ENCODE data around the gene RIMBP2. TPM values are rescaled to one million over a fixed set of nuclear protein-coding genes. Genes with fewer than 3 reads are reported as not detected.

The RIMBP2 gene
- total and polyA plus RNA-seq, 9 of the 15 experiments (the other 6 are each of a cell fraction or from before 2014, with no cell fraction given): not detected

GRCh38 chr12:130474599-130475269, 241.4 kb downstream of the RIMBP2 start:
- H3K27ac ChIP-seq (ENCODE audit: extremely low read depth, low read depth, low read length): no peak overlapping the region
- in situ Hi-C loops (cut with MboI) (no loop called here), intact Hi-C loops (cut with micrococcal nuclease) (no loop called here)
- H3K9me1 ChIP-seq (ENCODE audit: control insufficient read depth, insufficient read depth, low read length): no peaks in the 10 kb centered on the region
- no peaks in the 10 kb centered on the region for H3K9me3 ChIP-seq (replicated peaks; ENCODE audit: control insufficient read depth, insufficient read depth, low read depth, low read length)
- FAIRE-seq: no peak
- H3K79me2 ChIP-seq (ENCODE audit: control insufficient read depth, insufficient read depth, low read length): no peaks in the 10 kb centered on the region
- ChIA-PET CTCF (ENCODE audit: low intra/inter-chr PET ratio) (no interaction called here), POLR2A (no interaction called here)
- DNase-seq (ENCODE audit: extremely low read depth in 1 of 4, low spot score in 3 of 4): no peak
- WGBS (ENCODE audit: insufficient coverage, low coverage, missing lambda C conversion rate): under 1% methylated on average over 26 of the region's 27 CpGs
- H3K36me3 ChIP-seq (ENCODE audit: control insufficient read depth, insufficient read depth, low read length): no peaks in the 10 kb centered on the region
- H3K4me2 ChIP-seq (ENCODE audit: insufficient read depth, low read length): no peak overlapping the region
- no peaks in the 10 kb centered on the region for H3K4me1 ChIP-seq (replicated peaks in 1 of 2; ENCODE audit: control insufficient read depth in 2 of 2, insufficient read depth in 2 of 2, low read length in 2 of 2)
- peaks cover 4% of the 10 kb centered on the region; the same call in 1 of the 2 replicates for H4K20me1 ChIP-seq (replicated peaks; ENCODE audit: control insufficient read depth, insufficient read depth, low read length)
- no peak overlapping the region for H2AFZ ChIP-seq (ENCODE audit: low read depth, low read length)
- H3K4me3 ChIP-seq: no peak overlapping the region
- no peak overlapping the region for H3K9ac ChIP-seq (ENCODE audit: insufficient read depth in 1 of 2, low read depth in 2 of 2, low read length in 2 of 2)
- ATAC-seq: no peak
- H3K27me3 ChIP-seq (ENCODE audit: control insufficient read depth in 2 of 2, insufficient read depth in 2 of 2, low read length in 2 of 2): peaks cover 44 to 93% of the 10 kb centered on the region in 2 experiments
- no TSS peak for BruUV-seq (replicated peaks)
- no peak for TF ChIP-seq TAF15 (IDR thresholded peaks at IDR 0.05; ENCODE audit: low read depth, low read length)

GRCh38 chr12:130473266-130473665, 242.8 kb downstream of the RIMBP2 start:
- H3K9me3 ChIP-seq (replicated peaks; ENCODE audit: control insufficient read depth, insufficient read depth, low read depth, low read length): no peaks in the 10 kb centered on the region
- no peaks in the 10 kb centered on the region for H3K79me2 ChIP-seq (ENCODE audit: control insufficient read depth, insufficient read depth, low read length)
- in situ Hi-C loops (cut with MboI): no loop called here
- ChIA-PET CTCF (ENCODE audit: low intra/inter-chr PET ratio) (no interaction called here), POLR2A (no interaction called here)
- no peak overlapping the region for H3K4me2 ChIP-seq (ENCODE audit: insufficient read depth, low read length)
- no peak overlapping the region for H2AFZ ChIP-seq (ENCODE audit: low read depth, low read length)
- no peak overlapping the region for H3K9ac ChIP-seq (ENCODE audit: insufficient read depth in 1 of 2, low read depth in 2 of 2, low read length in 2 of 2)
- H3K4me1 ChIP-seq (replicated peaks in 1 of 2; ENCODE audit: control insufficient read depth in 2 of 2, insufficient read depth in 2 of 2, low read length in 2 of 2): no peaks in the 10 kb centered on the region
- peaks cover 35 to 91% of the 10 kb centered on the region in 2 experiments for H3K27me3 ChIP-seq (ENCODE audit: control insufficient read depth in 2 of 2, insufficient read depth in 2 of 2, low read length in 2 of 2)
- ATAC-seq (no peak), FAIRE-seq (no peak), DNase-seq (ENCODE audit: extremely low read depth in 1 of 4, low spot score in 3 of 4) (no peak)
- H3K4me3 ChIP-seq: no peak overlapping the region
- 0% methylated on average over 17 of the region's 17 CpGs for WGBS (ENCODE audit: insufficient coverage, low coverage, missing lambda C conversion rate)
- no peaks in the 10 kb centered on the region for H3K36me3 ChIP-seq (ENCODE audit: control insufficient read depth, insufficient read depth, low read length)
- intact Hi-C loops (cut with micrococcal nuclease): no loop called here
- H3K27ac ChIP-seq (ENCODE audit: extremely low read depth, low read depth, low read length): no peak overlapping the region
- H4K20me1 ChIP-seq (replicated peaks; ENCODE audit: control insufficient read depth, insufficient read depth, low read length): peaks cover 4% of the 10 kb centered on the region; the same call in 1 of the 2 replicates
- H3K9me1 ChIP-seq (ENCODE audit: control insufficient read depth, insufficient read depth, low read length): no peaks in the 10 kb centered on the region
- no TSS peak for BruUV-seq (replicated peaks)
- TF ChIP-seq TEAD2 (tag; IDR thresholded peaks at IDR 0.05) (no peak), FOXA3 (CRISPR knock-in tag; conservative IDR thresholded peaks at IDR 0.05 in 1 of 2, IDR thresholded peaks at IDR 0.05 in 1 of 2) (no peak), THAP7 (CRISPR knock-in tag; IDR thresholded peaks at IDR 0.05) (no peak), TFAM (CRISPR knock-in tag; conservative IDR thresholded peaks at IDR 0.05) (no peak), CBX3 (IDR thresholded peaks at IDR 0.05; ENCODE audit: borderline replicate concordance in 1 of 2, low read length in 2 of 2) (no peak), MAFK (IDR thresholded peaks at IDR 0.05; ENCODE audit: low read length) (no peak), CREB5 (CRISPR knock-in tag; IDR thresholded peaks at IDR 0.05) (no peak), NELFE (IDR thresholded peaks at IDR 0.05; ENCODE audit: insufficient read depth, insufficient read length) (no peak), LEF1 (IDR thresholded peaks at IDR 0.05) (no peak)
- TF ChIP-seq, protein P1, sequence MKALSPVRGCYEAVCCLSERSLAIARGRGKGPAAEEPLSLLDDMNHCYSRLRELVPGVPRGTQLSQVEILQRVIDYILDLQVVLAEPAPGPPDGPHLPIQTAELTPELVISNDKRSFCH (CRISPR knock-in tag; IDR thresholded peaks at IDR 0.05): no peak
- TF ChIP-seq, protein P1 (tag; IDR thresholded peaks at IDR 0.05): no peak

Data from K562 (cell line).